ENCODE results near the gene CDK8.

DNA sequence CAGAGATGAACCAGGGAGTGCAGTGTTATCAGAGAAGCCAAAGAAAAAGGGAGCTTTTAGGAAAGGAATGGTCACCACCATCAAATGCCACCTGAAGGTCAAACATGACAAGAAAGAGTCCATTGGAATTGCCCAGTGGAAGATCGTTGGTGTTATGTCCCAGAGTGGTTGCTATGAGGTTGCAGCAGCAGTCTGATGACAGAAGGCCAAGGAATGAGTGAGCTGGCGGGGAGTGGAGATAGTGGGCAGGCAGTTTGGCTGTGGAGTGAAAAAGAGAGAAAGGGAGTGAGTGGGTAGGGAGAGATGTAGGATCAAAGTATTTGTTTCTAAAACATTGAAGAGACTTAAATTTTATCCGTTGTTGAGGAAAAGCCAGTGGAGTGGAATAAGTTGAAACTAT is 186.2 kb downstream of the CDK8 start:
- TF ChIP-seq POLR2A (IDR thresholded peaks at IDR 0.05) = no peak
- TF ChIP-seq, protein P1, sequence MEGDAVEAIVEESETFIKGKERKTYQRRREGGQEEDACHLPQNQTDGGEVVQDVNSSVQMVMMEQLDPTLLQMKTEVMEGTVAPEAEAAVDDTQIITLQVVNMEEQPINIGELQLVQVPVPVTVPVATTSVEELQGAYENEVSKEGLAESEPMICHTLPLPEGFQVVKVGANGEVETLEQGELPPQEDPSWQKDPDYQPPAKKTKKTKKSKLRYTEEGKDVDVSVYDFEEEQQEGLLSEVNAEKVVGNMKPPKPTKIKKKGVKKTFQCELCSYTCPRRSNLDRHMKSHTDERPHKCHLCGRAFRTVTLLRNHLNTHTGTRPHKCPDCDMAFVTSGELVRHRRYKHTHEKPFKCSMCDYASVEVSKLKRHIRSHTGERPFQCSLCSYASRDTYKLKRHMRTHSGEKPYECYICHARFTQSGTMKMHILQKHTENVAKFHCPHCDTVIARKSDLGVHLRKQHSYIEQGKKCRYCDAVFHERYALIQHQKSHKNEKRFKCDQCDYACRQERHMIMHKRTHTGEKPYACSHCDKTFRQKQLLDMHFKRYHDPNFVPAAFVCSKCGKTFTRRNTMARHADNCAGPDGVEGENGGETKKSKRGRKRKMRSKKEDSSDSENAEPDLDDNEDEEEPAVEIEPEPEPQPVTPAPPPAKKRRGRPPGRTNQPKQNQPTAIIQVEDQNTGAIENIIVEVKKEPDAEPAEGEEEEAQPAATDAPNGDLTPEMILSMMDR (IDR thresholded peaks at IDR 0.05) = no peak
